Measurements from ENCODE around the gene MAML3.

DNA sequence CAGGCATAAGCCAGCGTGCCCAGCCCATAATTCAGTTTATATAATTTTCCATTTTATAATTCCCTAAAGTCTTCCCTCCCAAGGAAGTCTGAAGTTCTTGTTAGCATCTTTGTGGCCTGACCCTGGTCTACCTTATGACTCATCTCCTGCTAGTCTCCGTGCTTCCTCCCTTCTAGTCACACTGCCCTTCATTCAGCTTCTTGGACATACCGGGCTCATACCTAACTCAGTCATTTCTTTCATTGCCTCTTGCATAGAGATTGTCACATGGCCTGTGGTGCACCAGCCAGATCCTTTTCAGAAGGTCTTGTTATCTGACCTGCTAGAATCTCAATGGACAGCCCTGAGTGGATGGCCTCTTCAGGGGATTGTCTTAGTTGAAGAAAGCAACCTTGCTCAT lies 22.8 kb upstream of the MAML3 start:
- TF ChIP-seq POLR2A (IDR thresholded peaks at IDR 0.05; ENCODE audit: low read length) (no peak), GATA1 (IDR thresholded peaks at IDR 0.05; ENCODE audit: low read depth, low read length) (no peak)
